ENCODE data around the gene BCO1. TPM values are rescaled to one million over a fixed set of nuclear protein-coding genes. Genes with fewer than 3 reads are reported as not detected.

The BCO1 gene
- total RNA-seq, result not detected
- 0 reads per million in 2 donors for total RNA-seq

DNA sequence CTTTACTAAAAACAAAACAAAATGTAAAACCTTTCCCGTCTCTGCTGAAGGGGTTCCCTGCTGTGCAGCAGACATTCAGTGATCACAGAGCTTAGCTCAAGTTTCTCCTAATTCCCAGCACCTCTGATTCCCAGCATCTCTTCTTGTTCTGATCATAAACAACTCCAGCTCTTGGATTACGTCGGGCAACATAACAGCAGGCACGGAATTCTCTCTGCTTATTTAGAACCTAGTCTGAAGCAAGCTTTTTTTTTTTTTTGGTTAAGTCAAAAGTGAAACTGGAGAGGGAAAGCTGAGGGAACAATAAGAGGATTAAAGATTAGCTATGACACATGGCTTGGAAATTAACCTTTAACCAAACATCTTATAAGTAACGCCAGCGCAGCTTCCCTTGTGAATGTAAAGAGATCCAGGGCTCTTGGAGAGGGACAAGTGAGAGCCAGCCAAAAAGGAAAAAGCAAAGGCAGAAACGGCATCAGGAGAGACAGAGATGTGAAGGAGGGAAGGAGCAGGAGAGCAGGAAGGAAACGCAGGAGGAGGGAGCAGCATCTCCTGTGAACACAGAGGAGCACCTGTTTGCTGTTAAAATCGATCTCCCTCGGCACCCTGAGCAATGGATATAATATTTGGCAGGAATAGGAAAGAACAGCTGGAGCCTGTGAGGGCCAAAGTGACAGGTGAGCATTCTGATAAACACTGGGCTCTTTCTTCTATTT lies at the start of gene BCO1:
TSS of gene BCO1 (plus strand) at position 394 of the 716 bp plus-strand sequence. CDS start at position 614, 220 bp downstream.
- ATAC-seq, result no peak
- DNase-seq, result no peak
- Mint-ChIP-seq H3K36me3 (ENCODE audit: low read depth) (peaks cover 2% of the 10 kb centered on the region), H3K4me3 (peak within 1 kb of the TSS; percentile 36), H3K27ac (peak within 1 kb of the TSS; percentile 84), H3K4me1 (peaks cover 6% of the 10 kb centered on the region), H3K27me3 (peaks cover 7% of the 10 kb centered on the region)
- no peaks in the 10 kb centered on the region for H3K9me3 ChIP-seq (ENCODE audit: control insufficient read depth, low read length, poor library complexity, severe bottlenecking)

DNA sequence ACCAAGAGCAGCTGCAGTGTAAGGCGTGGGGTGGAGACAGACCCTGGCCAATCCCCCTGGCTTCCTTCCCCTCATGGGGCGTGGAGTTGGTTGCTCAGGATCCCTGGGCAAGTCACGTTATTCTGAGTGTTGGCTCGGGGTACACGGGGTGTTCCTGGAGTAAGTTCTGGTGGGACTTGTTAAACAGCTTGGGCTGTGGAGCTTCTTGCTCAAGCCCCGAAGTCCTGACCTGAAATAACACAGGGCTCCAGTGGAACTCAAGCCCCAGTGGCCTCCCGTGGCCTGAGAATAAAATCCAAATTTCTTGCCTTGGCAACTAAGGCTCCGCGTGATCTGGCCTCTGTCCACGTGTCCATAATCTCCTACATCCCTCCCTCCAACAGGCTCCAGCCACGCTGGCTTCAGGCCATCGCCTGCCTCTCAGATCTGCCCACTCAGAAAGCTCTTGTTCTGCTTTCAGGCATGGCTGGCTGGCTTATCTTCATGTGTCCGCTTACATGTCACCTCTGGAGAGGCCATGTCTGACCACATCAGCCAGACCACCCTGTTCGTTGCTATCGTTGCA lies 49.3 kb upstream of the BCO1 start:
- no peaks in the 10 kb centered on the region for H3K9me3 ChIP-seq (ENCODE audit: control insufficient read depth, low read length, poor library complexity, severe bottlenecking)
- Mint-ChIP-seq H3K27me3 (peaks cover 30% of the 10 kb centered on the region), H3K36me3 (ENCODE audit: low read depth) (no peaks in the 10 kb centered on the region), H3K4me1 (peaks cover 2% of the 10 kb centered on the region), H3K27ac (no peak overlapping the region), H3K4me3 (no peak overlapping the region)
- no peak for DNase-seq
- no peak for ATAC-seq

- no peaks in the 10 kb centered on the region for H3K36me3 Mint-ChIP-seq (ENCODE audit: low read depth)
Measured at GRCh38 chr16:81190667-81191066, 47.8 kb upstream of the BCO1 start.

GRCh38 chr16:81195885-81196534 lies 42.5 kb upstream of the BCO1 start:
- Mint-ChIP-seq H3K4me1 (no peaks in the 10 kb centered on the region), H3K36me3 (ENCODE audit: low read depth) (no peaks in the 10 kb centered on the region), H3K27ac (no peak overlapping the region), H3K27me3 (peaks cover 38% of the 10 kb centered on the region), H3K4me3 (no peak overlapping the region)
- DNase-seq (no peak), ATAC-seq (no peak)
- no peaks in the 10 kb centered on the region for H3K9me3 ChIP-seq (ENCODE audit: control insufficient read depth, low read length, poor library complexity, severe bottlenecking)

More at GRCh38 chr16:81190667-81191066, 47.8 kb upstream of the BCO1 start:
- ATAC-seq, result no peak
- DNase-seq, result no peak
- no peaks in the 10 kb centered on the region for H3K9me3 ChIP-seq (ENCODE audit: control insufficient read depth, low read length, poor library complexity, severe bottlenecking)
- Mint-ChIP-seq H3K27me3 (peaks cover 33% of the 10 kb centered on the region), H3K4me1 (peaks cover 2% of the 10 kb centered on the region), H3K27ac (no peak overlapping the region), H3K4me3 (no peak overlapping the region)

- DNase-seq, result no peak
- no peak overlapping the region for H3K4me3 Mint-ChIP-seq
- no peaks in the 10 kb centered on the region for H3K9me3 ChIP-seq (ENCODE audit: control insufficient read depth, low read length, poor library complexity, severe bottlenecking)
- H3K4me1 Mint-ChIP-seq, result no peaks in the 10 kb centered on the region
- ATAC-seq, result no peak
- H3K27me3 Mint-ChIP-seq, result peaks cover 40% of the 10 kb centered on the region
- no peaks in the 10 kb centered on the region for H3K36me3 Mint-ChIP-seq (ENCODE audit: low read depth)
- H3K27ac Mint-ChIP-seq, result no peak overlapping the region
Measured at GRCh38 chr16:81198635-81199034, 39.9 kb upstream of the BCO1 start.

GRCh38 chr16:81201267-81201666 lies 37.2 kb upstream of the BCO1 start:
- Mint-ChIP-seq H3K27ac (no peak overlapping the region), H3K27me3 (peaks cover 35% of the 10 kb centered on the region), H3K4me3 (no peak overlapping the region), H3K36me3 (ENCODE audit: low read depth) (no peaks in the 10 kb centered on the region), H3K4me1 (peaks cover 4% of the 10 kb centered on the region)
- ATAC-seq (no peak), DNase-seq (no peak)
- no peaks in the 10 kb centered on the region for H3K9me3 ChIP-seq (ENCODE audit: control insufficient read depth, low read length, poor library complexity, severe bottlenecking)

- no peaks in the 10 kb centered on the region for H3K9me3 ChIP-seq (ENCODE audit: control insufficient read depth, low read length, poor library complexity, severe bottlenecking)
- ATAC-seq, result no peak
- Mint-ChIP-seq H3K4me3 (no peak overlapping the region), H3K27ac (no peak overlapping the region), H3K27me3 (peaks cover 35% of the 10 kb centered on the region), H3K36me3 (ENCODE audit: low read depth) (no peaks in the 10 kb centered on the region), H3K4me1 (peaks cover 4% of the 10 kb centered on the region)
- DNase-seq, result peak in 1 of 3 donors; percentile 6
Measured at GRCh38 chr16:81204798-81205680, 33.5 kb upstream of the BCO1 start.

- H3K27ac Mint-ChIP-seq, result no peak overlapping the region
- H3K27me3 Mint-ChIP-seq, result peaks cover 54% of the 10 kb centered on the region
- no peak overlapping the region for H3K4me3 Mint-ChIP-seq
Measured at GRCh38 chr16:81207076-81207475, 31.4 kb upstream of the BCO1 start.

GRCh38 chr16:81210807-81211206 lies 27.7 kb upstream of the BCO1 start:
- no peak overlapping the region for H3K4me3 Mint-ChIP-seq
- no peak overlapping the region for H3K27ac Mint-ChIP-seq
- peaks cover 4% of the 10 kb centered on the region for H3K36me3 Mint-ChIP-seq (ENCODE audit: low read depth)
- H3K9me3 ChIP-seq (ENCODE audit: control insufficient read depth, low read length, poor library complexity, severe bottlenecking), result no peaks in the 10 kb centered on the region
- no peak for ATAC-seq
- no peak for DNase-seq
- no peaks in the 10 kb centered on the region for H3K4me1 Mint-ChIP-seq
- H3K27me3 Mint-ChIP-seq, result peaks cover 50% of the 10 kb centered on the region

More at GRCh38 chr16:81207076-81207475, 31.4 kb upstream of the BCO1 start:
- DNase-seq (no peak), ATAC-seq (no peak)
- H3K9me3 ChIP-seq (ENCODE audit: control insufficient read depth, low read length, poor library complexity, severe bottlenecking), result no peaks in the 10 kb centered on the region
- Mint-ChIP-seq H3K4me1 (peaks cover 4% of the 10 kb centered on the region), H3K36me3 (ENCODE audit: low read depth) (peaks cover 3% of the 10 kb centered on the region)

DNA sequence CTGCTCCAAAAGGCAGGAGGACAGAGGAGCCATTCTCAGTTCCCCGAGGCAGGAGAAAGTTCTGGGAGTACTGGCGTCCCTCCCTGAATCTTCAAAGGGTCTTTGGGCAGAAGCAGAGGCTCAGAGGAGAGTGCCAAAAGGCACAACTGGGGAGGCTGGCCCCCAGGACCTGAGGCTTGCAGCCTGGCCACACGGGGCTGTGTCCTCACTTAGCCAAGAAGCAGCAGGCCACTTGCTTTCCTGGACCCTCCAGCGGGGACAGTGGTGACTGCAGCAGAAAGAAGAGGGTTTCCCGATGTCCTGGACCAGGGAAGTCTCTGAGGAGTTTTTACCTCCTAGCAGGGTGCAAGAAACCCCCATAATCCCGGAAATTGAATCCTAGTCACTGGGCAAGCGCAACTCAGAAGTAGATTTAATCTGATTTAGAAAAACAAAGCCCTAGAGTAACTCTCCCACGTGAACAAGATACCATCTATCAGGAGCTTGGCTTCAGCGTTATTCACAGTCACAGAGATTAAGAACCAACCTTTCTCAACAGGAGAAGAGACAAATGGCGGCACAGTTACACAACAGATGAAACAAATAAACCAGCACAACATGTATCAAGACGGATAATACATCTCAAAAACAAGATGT lies 25.5 kb upstream of the BCO1 start:
- Mint-ChIP-seq H3K27ac (no peak overlapping the region), H3K27me3 (peaks cover 46% of the 10 kb centered on the region), H3K36me3 (ENCODE audit: low read depth) (peaks cover 6% of the 10 kb centered on the region), H3K4me1 (no peaks in the 10 kb centered on the region), H3K4me3 (no peak overlapping the region)
- ATAC-seq, result no peak
- no peak for DNase-seq
- no peaks in the 10 kb centered on the region for H3K9me3 ChIP-seq (ENCODE audit: control insufficient read depth, low read length, poor library complexity, severe bottlenecking)

GRCh38 chr16:81214745-81215166 lies 23.7 kb upstream of the BCO1 start:
- no peak for ATAC-seq
- no peaks in the 10 kb centered on the region for H3K9me3 ChIP-seq (ENCODE audit: control insufficient read depth, low read length, poor library complexity, severe bottlenecking)
- Mint-ChIP-seq H3K27me3 (peaks cover 30% of the 10 kb centered on the region), H3K4me1 (no peaks in the 10 kb centered on the region), H3K36me3 (ENCODE audit: low read depth) (peaks cover 6% of the 10 kb centered on the region), H3K27ac (no peak overlapping the region), H3K4me3 (no peak overlapping the region)
- DNase-seq, result no peak

DNA sequence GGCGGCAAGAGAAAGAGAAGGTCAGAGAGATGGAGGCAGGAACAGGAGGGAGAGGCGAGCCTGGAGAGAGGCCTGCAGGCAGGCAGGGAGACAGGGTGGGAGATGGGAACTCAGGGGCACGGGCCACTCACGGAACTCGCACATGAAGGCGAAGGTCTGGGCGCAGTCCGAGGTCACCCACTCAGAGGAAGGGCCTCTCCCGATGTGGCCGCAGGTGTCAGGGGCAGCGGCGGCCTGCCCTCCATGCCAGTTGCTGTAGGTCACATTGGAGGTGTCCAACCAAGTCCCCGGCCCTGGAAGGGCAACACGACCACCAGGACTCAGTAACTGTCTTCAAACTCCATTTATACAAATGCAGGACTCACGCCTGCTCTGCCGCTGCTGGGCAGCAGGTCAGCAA lies 22.4 kb upstream of the BCO1 start:
- H3K36me3 Mint-ChIP-seq (ENCODE audit: low read depth), result peaks cover 6% of the 10 kb centered on the region
- DNase-seq (no peak), ATAC-seq (no peak)
- no peak overlapping the region for H3K27ac Mint-ChIP-seq
- no peaks in the 10 kb centered on the region for H3K9me3 ChIP-seq (ENCODE audit: control insufficient read depth, low read length, poor library complexity, severe bottlenecking)
- peaks cover 29% of the 10 kb centered on the region for H3K27me3 Mint-ChIP-seq
- H3K4me1 Mint-ChIP-seq, result no peaks in the 10 kb centered on the region
- no peak overlapping the region for H3K4me3 Mint-ChIP-seq

Data from T-helper 17 cell (primary cell).